HG03520 (cell line): ENCODE data around the gene TMEM164.

Experiments
- ATAC-seq: cut with Tn5 transposase; IDR thresholded peaks from one replicate; pipeline ENCODE4 v1.9.1; 2021; ENCODE audit warnings: mild to moderate bottlenecking, moderate library complexity; ENCODE audit not compliant: unreplicated experiment

TMEM164 gene

DNA sequence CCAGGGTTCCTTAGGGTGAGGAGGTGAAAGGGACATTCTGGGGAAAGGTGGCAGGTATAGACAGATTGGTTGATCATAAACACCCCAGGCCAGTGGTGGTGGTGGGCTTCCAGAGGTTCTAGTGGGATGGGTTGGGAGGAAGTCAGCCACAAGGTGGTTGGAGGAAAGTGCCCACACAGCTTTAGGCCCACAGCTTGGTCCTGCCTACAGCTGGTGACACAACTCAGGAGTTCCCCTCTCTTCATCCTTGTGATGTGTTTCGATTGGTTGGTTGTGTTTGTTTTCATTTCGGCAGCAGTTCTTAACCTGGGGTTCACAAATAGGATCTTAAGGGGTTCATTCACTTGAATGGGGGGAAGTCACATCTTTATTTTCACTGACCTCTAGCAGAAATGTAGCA lies 157.0 kb downstream of the TMEM164 start:
- ATAC-seq, result no peak

DNA sequence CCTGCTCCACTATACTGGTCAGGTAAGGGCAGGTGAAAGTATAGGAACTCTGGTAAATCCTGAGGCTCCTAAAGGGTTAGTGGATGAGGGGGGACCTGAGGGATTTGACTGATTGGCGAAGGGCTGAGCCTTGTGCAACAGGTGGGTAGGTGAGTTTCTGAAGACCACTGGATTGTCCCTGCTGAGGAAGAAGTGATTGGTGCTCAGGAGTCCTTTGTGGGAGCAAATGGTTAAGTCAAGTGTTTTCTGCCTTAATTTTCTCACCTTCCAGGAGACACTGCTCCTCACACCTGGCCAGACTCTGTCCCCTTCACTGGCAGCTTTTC lies 158.4 kb downstream of the TMEM164 start:
- ATAC-seq, result no peak

DNA sequence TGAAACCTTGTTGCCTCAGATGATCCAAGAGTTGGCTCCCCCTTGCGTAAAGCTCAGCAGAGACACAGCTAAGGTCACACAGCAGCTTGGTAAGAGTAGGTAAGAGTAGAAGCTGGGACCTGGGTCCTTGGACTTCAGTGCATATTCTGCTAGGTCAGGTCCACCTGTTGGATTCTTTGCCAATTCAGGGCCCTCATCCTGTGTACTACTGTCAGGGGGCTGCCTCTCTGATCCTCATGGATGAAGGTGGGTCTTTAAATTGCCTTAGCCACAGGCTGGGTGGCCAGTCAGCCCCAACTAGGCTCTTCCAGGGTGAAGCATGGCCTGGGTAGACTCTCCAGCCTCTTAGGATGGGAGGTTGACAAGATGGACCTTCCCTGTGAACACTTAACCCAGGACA lies 159.2 kb downstream of the TMEM164 start:
- ATAC-seq, result no peak

DNA sequence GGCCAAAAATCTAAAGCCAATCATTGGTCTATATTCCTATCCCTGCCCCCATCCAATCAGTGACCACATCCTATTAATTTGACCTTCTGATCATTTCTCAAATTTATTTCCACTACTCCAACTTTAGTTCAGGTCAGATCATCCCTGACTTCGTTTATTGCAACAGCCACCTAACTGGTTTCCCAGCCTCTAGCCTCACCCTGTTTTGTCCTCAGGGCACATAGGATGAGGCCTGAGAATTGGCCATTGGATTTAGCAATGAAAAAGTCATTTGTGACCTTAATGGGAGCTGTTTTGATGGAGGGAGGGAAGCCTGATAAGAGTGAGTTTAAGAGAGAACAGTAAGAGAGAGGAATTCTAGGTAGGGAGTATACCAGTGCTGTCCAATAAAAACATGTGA lies 160.0 kb downstream of the TMEM164 start:
- no peak for ATAC-seq

DNA sequence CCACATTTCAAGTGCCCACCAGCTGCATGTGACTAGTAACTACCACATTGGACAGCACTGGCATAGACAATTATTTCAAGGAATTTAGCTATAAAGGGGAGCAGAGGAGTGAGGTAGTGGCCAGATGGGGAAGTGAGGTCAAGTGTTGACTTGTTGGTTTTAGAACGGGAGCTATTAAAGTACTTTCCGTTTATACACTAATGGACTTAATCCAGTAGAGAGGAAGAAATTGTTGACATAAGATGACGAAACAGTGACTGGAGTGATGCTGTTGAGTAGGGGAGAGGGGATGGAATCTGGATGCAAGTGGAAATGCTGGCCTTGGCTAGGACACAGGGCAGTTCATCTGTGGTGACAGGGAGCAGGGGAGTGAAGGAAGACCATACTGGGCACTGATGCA lies 160.6 kb downstream of the TMEM164 start:
- no peak for ATAC-seq

DNA sequence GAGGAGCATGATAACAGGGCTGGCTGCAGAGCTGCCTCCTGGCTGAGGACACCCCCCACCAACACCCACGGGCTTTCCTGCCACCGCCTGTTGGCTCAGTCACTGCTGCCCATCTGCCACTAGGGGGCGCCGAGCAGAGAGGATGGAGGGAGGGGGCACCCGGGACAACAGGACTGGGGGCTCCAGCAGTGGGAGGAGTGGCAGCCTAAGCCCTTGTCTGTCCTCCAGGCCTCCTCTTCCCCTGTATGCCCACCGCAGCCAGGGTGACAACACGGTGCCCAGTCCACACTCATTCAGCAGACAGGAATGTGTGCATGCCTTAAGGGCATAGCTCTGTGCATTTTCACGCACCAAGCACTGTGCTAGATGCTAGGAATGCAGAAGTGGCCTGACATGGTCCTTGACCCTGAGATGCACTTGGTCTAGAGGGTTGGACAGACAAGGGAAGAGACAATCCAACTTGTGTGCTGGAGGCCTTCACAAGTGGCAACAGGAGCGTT lies 165.1 kb downstream of the TMEM164 start:
- no peak for ATAC-seq

DNA sequence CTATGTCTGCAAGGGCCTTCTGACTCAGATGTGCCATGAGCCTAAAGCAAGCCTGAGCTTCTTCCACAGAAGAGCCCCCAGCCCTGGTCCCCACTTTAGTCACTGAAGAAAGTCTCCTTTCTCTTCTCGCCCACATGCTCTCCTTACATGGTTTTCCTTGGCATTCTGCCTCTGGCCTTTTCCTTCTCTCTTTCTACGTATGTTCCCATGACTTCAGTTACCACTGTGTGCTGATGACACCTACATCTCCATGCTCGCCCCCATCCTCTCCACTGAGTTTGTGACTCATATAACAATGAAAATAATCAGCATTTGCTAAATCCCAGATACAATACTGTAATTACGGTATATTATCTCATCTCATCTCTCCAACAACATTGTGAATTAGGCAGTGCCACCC lies 165.7 kb downstream of the TMEM164 start:
- no peak for ATAC-seq

DNA sequence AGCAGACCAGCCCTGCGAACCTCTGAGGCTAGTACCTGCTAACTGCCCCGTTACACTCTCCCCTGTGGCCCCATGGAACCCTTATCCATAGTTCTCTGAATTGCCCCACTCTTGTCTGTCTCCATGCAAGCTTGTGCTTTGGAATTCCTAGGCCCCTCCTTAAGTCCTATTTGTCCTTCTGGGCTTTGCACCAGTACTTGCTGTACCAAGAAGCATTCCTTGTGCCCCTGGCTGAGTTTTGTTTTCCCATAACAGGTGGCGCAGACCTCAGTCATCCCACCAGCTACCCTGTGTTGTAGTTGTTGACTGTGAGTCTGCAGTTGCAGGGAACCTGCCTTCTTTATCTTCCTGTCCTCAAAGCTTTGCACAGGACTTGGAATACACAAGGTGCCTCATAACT lies 167.1 kb downstream of the TMEM164 start:
- no peak for ATAC-seq

DNA sequence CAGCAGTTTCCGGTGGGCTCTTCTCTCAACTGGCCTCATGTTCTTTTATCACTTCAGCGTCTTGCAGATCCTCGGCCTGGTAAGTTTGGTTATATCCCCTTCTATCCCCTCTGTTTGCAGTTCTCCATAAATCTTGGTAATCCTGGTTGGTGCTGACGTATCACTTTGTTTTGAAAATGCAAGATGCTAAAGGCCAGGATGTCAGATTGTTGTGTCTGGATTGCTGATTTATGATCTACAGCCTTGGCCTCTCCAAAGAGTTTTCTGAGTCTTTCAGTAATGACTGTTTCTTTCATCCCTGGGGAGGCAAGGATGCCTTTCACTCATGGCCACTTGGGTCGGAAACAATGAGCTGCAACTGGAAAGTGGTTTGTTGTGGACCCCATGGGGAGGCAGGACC lies 168.5 kb downstream of the TMEM164 start:
- ATAC-seq, result no peak

DNA sequence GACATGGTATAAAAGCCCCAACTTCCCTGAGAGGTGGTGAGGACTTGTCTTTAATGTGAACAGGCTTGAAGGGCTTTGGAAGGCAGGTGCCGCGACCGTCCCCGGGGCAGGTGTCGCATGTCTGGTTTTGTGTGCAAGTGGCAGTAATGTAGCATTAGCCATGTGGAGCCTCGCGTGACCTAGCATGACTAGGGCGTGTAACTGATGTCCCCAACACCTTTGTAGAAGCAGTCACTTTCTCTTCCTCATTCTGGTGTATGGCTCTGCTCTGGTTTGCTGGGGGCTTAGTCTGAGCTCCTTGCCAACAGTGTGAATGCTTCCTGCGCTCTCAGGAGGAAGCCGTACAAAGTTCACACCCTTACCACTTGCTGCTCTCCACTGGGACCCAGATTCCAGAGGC lies 169.3 kb downstream of the TMEM164 start:
- peak; percentile 99 for ATAC-seq

DNA sequence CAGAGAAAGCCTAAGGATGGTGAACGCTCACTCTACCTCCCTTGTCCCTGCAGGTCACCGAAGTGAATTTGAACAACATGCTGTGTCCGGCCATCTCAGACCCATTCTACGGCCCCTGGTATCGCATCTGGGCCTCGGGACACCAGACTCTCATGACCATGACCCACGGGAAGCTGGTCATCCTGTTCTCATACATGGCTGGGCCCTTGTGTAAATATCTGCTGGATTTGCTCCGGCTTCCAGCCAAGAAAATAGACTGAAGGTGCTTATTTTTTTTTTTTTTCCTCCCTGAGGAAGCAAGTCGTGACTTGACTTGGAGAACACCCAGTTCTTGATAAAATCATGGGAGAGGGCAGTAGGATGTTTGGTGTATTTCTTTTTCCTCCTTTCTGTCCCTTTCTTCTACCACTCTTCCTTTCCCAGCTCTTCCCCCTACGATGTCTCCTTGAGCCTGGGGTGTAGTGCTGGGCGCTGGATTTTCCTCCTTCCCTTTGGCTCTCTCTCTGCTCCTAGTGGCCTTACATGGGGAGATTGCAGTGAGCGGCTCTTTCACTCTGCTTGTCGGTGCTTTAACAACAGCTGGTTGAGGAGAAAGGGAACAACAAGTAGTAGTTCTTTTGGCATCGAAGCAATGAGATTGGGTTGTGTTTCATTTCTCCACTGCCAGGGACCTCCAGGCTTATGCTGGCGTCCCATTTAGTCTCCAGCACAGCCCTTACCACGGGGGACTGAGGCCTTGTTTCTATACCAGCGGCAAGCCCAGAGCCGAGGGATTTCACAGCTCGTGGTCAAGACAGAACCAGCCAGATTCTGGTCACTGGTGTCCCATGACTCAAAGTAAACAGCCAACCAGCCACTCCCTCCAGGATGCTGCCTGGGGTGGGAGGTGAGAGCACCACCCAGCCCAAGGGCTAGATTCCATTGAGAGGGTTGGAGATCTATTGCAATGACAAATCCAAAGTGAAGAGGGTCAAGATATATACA lies 170.6 kb downstream of the TMEM164 start:
- no peak for ATAC-seq

DNA sequence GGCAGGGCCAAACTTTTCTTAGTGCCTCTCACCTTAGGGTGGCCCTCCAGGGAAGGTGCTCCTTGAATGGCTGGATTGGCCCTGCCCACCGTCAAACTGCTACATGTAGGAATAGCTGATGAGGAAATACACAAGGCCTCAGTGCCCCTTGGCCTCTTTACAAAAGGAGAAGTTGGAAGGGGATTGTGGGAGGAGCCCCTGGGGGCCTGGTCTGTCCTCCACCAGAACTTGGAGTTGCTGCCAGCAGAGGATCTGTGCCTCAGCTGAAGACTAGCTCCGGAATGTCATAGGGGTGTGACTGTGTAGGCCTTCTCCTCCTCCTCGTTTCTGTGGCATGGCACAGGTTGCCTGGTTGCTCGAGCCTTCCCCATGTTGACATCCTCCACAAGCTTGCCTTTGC lies 172.2 kb downstream of the TMEM164 start:
- ATAC-seq, result no peak

DNA sequence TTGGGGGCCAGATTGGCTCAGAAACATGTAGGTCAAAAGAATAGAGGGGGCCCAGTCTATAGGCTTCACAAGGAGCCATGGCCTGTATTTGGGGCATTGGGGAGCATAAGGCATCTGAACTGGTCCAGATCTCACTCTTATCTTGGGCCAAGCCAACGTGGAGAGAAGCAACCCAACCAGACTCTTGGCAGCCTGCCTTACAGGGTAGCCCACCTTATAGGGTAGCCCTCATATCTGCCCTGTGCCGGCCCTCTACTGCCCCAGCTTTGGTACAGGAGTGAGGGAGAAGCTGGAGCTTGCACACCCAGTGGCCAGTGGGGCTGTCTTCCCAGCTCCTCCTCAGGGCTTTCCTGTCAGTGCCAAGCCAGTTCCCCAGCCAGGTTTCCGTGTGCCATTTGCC lies 172.8 kb downstream of the TMEM164 start:
- ATAC-seq, result no peak

DNA sequence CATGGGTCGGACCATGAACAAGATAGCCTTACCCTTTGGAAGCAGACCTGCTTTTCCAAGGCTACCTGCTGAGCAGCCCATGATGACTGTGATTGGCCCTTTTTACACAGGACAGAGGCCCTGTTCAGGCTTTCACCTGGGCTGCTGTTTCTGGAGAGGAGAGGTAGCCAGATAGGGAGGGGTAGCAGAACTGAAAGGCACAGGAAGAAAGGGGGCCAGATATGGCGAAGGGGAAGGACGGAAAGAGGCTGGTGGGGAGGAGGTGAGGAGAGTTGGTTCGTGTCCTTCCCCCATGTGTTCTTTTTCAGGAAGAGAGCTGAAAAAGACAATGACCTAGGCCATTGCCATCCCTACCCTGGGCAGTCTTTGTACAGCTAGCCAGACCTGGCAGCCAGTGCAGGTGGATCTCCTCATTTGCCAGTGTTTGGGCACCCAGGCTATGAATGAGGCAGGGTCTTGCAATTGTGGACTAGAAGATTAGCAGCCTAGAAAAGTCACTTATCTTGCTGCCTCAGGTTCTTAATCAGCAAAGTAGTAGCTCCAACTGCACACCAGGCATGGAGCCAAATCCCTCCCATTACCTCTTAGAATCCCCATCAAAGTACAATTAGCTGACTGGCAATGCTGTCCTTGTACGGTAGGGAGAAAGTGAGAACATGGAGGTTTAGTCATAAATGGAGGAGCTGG lies 175.4 kb downstream of the TMEM164 start:
- ATAC-seq, result no peak

DNA sequence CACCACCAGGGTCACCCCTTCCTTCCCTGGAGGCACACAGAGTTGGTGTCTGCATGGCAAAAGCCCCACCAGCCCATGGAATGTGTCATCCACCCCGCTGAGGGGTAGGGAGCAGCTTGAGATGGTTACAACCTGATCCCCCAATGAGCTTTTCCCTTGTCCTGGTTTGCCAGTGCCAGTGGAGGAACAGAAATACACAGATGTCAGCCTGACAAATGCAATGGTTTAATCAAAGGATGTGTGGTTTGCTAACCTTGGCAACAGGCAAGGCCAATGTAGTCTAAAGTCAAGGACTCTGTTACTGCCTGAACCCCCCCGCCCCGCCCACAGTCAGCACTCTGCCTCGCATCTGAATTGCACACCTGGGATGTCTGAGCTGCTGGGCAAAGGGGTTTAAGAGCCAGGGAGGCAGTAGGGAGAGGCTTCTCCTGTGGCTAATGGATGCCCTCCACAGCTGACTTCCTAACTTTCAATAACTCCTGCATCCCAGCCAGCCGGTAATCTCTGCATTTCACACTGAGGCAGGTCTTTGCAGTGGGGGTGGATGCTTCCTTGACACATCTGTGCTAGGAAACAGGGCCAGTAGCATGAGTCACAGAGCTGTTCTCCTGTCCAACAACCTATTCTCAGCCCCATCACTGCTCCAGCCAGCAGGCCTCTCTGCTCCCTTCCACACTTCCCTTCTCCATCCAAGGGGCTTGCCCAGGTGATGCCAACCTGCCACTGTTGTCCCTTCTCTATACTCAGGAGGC lies 177.4 kb downstream of the TMEM164 start:
- no peak for ATAC-seq

DNA sequence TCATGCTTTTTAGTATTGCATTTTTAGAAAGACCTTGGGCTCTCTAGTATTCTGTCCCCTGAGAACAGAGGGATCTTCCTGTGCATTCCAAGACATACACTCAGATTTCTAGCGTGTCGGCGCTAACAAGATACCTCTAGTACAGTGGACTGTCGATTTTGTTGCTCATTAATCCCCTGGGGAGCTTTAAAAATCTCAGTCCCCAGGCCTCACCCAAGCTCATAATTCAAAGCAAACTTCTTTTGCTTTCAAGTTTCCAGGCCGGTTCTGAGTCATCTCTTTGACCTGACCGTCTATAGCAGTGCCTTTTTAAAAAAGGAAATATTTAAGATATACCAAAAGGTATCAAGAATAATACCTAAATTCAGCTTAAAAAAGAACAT lies 178.0 kb downstream of the TMEM164 start:
- peak; percentile 82 for ATAC-seq

DNA sequence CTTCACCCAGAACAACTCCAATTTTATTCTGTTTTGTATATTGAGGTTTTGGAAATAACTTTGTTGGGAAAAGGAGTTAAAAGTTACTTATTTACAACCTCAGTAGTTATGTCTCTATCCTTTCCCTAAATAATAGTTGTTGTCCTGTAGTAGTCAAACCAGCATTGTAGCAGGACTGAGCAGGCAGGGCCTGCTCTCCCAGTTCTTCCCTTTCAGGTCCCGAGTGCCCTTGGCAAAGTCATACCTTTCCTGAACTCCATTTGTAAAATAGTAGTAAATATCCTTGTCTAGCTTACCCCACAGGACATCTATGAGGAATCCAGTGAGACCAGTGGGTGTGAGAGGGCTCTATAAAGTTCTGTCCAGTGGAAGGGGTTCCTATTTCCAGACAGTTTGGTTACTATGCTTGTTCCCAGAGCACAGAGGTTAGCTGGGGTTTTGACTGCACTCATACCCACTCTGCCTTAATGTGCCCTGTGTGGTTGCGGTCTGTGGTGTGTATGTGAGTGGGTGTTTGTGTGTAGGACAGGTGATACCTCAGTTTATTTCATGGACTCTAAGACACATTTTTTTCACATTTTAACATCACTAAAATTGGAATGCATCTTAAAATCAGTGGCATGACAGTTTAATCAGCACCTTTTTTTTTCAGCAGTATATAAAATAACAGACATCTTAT lies 178.7 kb downstream of the TMEM164 start:
- no peak for ATAC-seq

DNA sequence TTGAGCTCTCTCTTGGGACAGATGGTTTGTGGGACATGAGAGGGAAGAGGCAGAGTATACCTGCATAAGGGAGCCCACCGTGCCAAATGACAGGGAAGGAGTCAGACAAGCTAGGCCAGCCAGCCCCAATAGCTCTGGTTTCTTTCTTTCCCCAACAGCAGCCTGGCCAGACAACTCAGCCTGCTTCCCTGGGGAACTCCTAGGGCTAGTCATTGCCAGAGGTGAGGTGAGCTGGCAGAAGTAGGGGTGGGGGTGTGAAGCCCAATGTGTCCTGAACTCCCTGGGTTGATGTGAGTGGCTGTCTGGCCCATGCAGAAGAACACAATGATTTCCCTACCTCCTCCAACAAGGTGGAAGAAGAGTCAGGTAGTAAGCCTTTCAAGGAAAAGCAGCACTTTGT lies 179.4 kb downstream of the TMEM164 start:
- no peak for ATAC-seq

DNA sequence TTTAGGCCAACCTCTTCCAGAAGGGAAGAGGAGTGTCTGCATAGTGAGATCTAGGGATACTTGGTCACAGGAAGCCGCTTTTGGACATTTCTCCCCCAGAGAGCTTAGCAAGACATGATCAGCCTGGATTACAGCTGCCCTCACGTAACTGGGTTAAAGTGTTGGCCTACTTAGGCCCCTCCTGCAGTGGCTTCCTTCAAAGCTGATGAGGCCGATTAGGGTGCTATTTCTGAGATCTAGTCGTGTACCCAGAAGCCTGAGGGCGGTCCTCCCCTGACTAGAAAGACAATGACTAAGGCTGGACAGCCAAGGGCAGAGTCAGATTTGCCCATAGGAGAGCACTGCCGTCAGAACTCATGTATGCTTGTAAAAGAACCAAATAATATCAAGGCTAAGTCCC lies 180.0 kb downstream of the TMEM164 start:
- no peak for ATAC-seq

DNA sequence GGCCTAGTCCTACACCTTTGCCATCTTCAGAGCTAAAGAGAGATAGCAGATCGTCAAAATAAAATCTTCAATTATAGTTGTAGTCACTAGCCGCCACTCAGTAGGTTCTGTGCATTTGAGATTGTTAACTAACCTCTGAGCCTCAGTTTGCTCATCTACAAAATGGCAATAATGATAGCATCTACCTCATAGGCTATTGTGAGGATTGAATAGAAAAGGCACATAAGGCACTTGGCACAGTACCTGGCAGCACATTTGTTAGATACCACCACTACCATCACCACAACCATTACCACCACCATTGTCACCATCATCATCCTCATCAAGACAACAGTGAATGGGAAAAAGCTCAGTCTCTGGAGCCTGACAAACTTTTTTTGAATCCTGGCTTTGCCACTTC lies 180.4 kb downstream of the TMEM164 start:
- ATAC-seq, result no peak
